Psoas muscle (tissue), 8 donors: ENCODE measurements around the gene GMPR2. TPM values are rescaled to one million over a fixed set of nuclear protein-coding genes. Genes with fewer than 3 reads are reported as not detected.
"Not testable (repeated sequence)": the region's sequence is repeated elsewhere in the genome, so short reads cannot be mapped to it uniquely, and the experiment has no call there.

Experiments
- ATAC-seq, 4 donors: fragments of 200-7000 bp; cut with Tn5 transposase; one replicate each; pipeline ENCODE4 v1.9.1; 2020; ENCODE audit warnings: moderate library complexity in 3 of 4, mild to moderate bottlenecking in 2 of 4
- DNase-seq, 2 donors: peaks; one replicate each; pipeline ENCODE4 v3.0.0-alpha.2; 2020
- H3K27ac ChIP-seq: fragments of 200-600 bp; one replicate; pipeline ENCODE4 v1.8.0; 2022
- H3K27me3 ChIP-seq, 3 donors: fragments of 200-600 bp in 1 of 3; one replicate each; pipeline versions ENCODE4 v1.6.1 to v1.8.0; 2013 to 2022; ENCODE audit warnings: low read length in 2 of 3, mild to moderate bottlenecking in 2 of 3, moderate library complexity in 1 of 3; ENCODE audit not compliant: insufficient read depth in 3 of 3
- H3K36me3 ChIP-seq, 2 donors: fragments of 200-600 bp in 1 of 2; one replicate each; pipeline versions ENCODE4 v1.6.1 to v1.8.0; 2013 to 2022; ENCODE audit warnings: low read depth in 1 of 2, mild to moderate bottlenecking in 1 of 2, moderate library complexity in 1 of 2; ENCODE audit not compliant: insufficient read depth in 1 of 2
- H3K4me1 ChIP-seq: fragments of 200-600 bp; one replicate; pipeline ENCODE4 v1.8.0; 2022
- H3K4me3 ChIP-seq: fragments of 200-600 bp; one replicate; pipeline ENCODE4 v1.8.0; 2022; ENCODE audit warnings: mild to moderate bottlenecking
- H3K9me3 ChIP-seq: fragments of 200-600 bp; one replicate; pipeline ENCODE4 v1.8.0; 2022
- CTCF ChIP-seq: fragments of 200-600 bp; IDR thresholded peaks from one replicate; pipeline ENCODE4 v1.8.0; 2022; ENCODE audit warnings: antibody characterized with exemption
- WGBS, 3 donors: extraction: QIAGEN DNeasy Blood & Tissue Kit; methylation state at CpG; one replicate each; pipeline versions ENCODE4 v1.1.6 to v1.1.7; 2013; 5-methylcytosine and 5-hydroxymethylcytosine counted together
- intact Hi-C, 2 donors: fragments of 100-400 bp; cut with DNase I; formaldehyde crosslinking; loops; one replicate each; pipeline versions ENCODE4 v1.11.0 to v1.14.2; 2022
- polyA plus RNA-seq, 3 donors: library from polyadenylated mRNA; stranded (reverse); fragments of 200-250 nt; gene quantifications; one replicate each; pipeline ENCODE4 v1.2.3, GENCODE V29; 2013
- total RNA-seq, 4 donors: library from RNA; stranded (reverse); fragmentation: NEBNext Ultra II Directional in 2 of 4; extraction: Animal tissue kit (Norgen Biotek cat#: 25700) in 2 of 4; gene quantifications; one replicate each; pipeline versions ENCODE4 v1.2.1 to v1.2.4, GENCODE V29; 2021 to 2023
- donor health status: healthy with polysubstance abuse.
- donor health status: DM: no; HTN: no; CAD: no; lungs with moderate emphysema.
- donor health status: Bipolar disorder and iron deficiency.
- donor health status: healthy.
- donor health status: DM: yes; HTN: yes; CAD: no.
- donor health status: DM: no; HTN: no; CAD: no.
- donor health status: DM: no; HTN: no; CAD: no.
- donor health status: DM: yes; HTN: yes; CAD: no.

Gene GMPR2
- total and polyA plus RNA-seq, 7 donors = 17.7 to 33.1 (median 24.0) TPM

- ATAC-seq (no peak), DNase-seq (no peak)
- no peaks in the 10 kb centered on the region for H3K27me3 ChIP-seq
- H3K4me3 ChIP-seq = no peak overlapping the region
- H3K36me3 ChIP-seq = peaks cover 3 to 21% of the 10 kb centered on the region in 2 donors
- H3K27ac ChIP-seq = no peak overlapping the region
- intact Hi-C loops = no loop called here
- no peaks in the 10 kb centered on the region for H3K9me3 ChIP-seq
- WGBS, 3 donors = 55 to 61% (median 58%) methylated on average over 3 of the region's 3 CpGs
- peaks cover 8% of the 10 kb centered on the region for H3K4me1 ChIP-seq
- no peak for TF ChIP-seq CTCF
These were observed 13.2 kb upstream of the GMPR2 start for GRCh38 chr14:24219521-24219920.

DNA sequence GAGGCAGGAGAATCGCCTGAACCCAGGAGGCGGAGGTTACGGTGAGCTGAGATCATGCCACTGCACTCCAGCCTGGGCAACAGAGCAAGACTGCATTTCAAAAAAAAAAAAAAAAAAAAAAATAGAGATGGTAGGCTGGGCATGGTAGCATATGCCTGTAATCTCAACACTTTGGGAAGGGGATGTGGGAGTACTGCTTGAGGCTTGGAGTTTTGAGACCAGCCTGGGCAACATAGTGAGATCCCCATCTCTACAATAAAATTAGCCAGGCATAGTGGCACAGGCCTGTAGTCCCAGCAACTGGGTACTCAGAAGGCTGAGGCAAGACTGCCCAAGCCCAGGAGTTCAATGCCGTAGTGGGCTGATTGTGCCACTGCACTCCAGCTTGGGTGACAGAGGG, 9.7 kb upstream of the GMPR2 start:
- H3K27me3 ChIP-seq, DNase-seq, H3K4me1 ChIP-seq, H3K27ac ChIP-seq, intact Hi-C loops, H3K9me3 ChIP-seq, ATAC-seq, H3K4me3 ChIP-seq: not testable (repeated sequence)
- H3K36me3 ChIP-seq = peaks cover 0 to 16% of the 10 kb centered on the region in 2 donors
- 98 to 100% (median 99%) methylated on average over 4 of the region's 4 CpGs for WGBS, 3 donors

DNA sequence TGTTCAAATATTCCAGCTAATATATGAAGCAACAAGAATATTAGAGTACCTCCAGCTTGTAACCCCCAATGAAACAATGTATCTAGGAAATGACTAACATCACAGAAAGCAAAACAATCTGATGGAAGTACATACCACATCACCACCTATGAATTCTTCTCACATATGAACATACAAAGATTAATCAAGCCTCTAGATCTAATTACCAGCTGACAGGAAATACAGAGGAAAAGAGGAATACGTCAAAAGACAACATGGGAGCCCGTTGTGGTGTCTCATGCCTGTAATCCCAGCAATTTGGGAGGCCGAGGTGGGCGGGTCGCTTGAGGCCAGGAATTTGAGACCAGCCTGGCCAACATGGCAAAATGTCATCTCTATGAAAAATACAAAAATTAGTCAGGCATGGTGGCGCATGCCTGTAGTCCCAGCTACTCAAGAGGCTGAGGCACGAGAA, 8.1 kb upstream of the GMPR2 start:
- H3K27ac ChIP-seq = peak overlapping the region; percentile 53
- no peak overlapping the region for H3K4me3 ChIP-seq
- H3K27me3 ChIP-seq = no peaks in the 10 kb centered on the region
- 61 to 74% (median 68%) methylated on average over 7 of the region's 7 CpGs for WGBS, 3 donors
- intact Hi-C loops = no loop called here
- H3K36me3 ChIP-seq = peaks cover 0 to 22% of the 10 kb centered on the region in 2 donors
- peaks cover 3% of the 10 kb centered on the region for H3K4me1 ChIP-seq
- ATAC-seq = peak in 2 of 4 donors; percentile 31
- H3K9me3 ChIP-seq = no peaks in the 10 kb centered on the region
- DNase-seq = no peak
- TF ChIP-seq CTCF = no peak

- Histone ChIP-seq H3K4me3 (no peak overlapping the region), H3K36me3 (peaks cover 0 to 24% of the 10 kb centered on the region in 2 donors), H3K27ac (no peak overlapping the region), H3K27me3 (no peaks in the 10 kb centered on the region), H3K9me3 (no peaks in the 10 kb centered on the region), H3K4me1 (peaks cover 12% of the 10 kb centered on the region)
- TF ChIP-seq CTCF = no peak
- no peak for DNase-seq
- ATAC-seq = no peak
- intact Hi-C loops = no loop called here
- 44 to 58% (median 53%) methylated on average over 1 of the region's 1 CpG for whole genome bisulfite sequencing, 3 donors
These were observed 6.3 kb upstream of the GMPR2 start for GRCh38 chr14:24226473-24226872.

DNA sequence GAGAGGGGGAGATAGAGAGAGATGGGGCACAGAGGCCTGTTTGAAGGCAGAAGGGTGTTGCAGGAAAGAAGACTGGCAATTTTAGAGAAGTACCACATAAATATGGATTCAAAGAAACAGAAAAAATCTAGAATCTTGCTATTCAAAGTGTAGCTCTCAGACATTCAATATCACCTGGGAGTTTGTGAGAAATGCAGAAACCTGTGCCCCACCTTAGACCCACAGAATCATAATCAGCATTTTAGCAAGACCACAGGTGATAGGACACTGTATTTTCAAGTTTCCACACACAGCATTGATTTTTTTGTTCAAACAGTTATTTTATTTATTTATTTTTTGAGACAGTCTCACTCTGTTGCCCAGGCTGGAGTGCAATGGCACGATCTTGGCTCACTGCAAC, 3.8 kb upstream of the GMPR2 start:
- no peak for TF ChIP-seq CTCF
- Histone ChIP-seq H3K9me3 (no peaks in the 10 kb centered on the region), H3K27ac (no peak overlapping the region), H3K4me3 (no peak overlapping the region), H3K4me1 (peaks cover 21% of the 10 kb centered on the region), H3K36me3 (peaks cover 0 to 27% of the 10 kb centered on the region in 2 donors), H3K27me3 (no peaks in the 10 kb centered on the region)
- WGBS, 3 donors = 0 to 54% (median 0%) methylated on average over 1 of the region's 1 CpG
- ATAC-seq (no peak), DNase-seq (no peak)
- intact Hi-C loops = no loop called here
